Upper lobe of left lung (tissue), 6 donors: ENCODE results near the gene BCL2L2. TPM values are rescaled to one million over a fixed set of nuclear protein-coding genes. Genes with fewer than 3 reads are reported as not detected.

Experiments used
- ATAC-seq, 2 donors: fragments of 200-7000 bp; cut with Tn5 transposase; one replicate each; pipeline ENCODE4 v1.9.1; 2022; ENCODE audit warnings: mild to moderate bottlenecking in 2 of 2, moderate library complexity in 2 of 2; ENCODE audit not compliant: low FRiP score in 2 of 2
- DNase-seq, 2 donors: peaks; one replicate each; pipeline ENCODE4 v3.0.0-alpha.2; 2019 to 2020
- H3K27ac ChIP-seq, 4 donors: fragments of 200-600 bp; sonication (generic); one replicate each; pipeline ENCODE4 v1.5.1; 2016 to 2019
- H3K27me3 ChIP-seq, 4 donors: fragments of 200-600 bp; sonication (generic); one replicate each; pipeline ENCODE4 v1.5.1; 2017 to 2019
- H3K36me3 ChIP-seq, 4 donors: fragments of 200-600 bp; sonication (generic); one replicate each; pipeline ENCODE4 v1.5.1; 2016 to 2019
- H3K4me1 ChIP-seq, 4 donors: fragments of 200-600 bp; sonication (generic); one replicate each; pipeline ENCODE4 v1.5.1; 2018 to 2019
- H3K4me3 ChIP-seq, 4 donors: fragments of 200-600 bp; sonication (generic); one replicate each; pipeline ENCODE4 v1.5.1; 2017 to 2019; ENCODE audit warnings: mild to moderate bottlenecking in 2 of 4, moderate library complexity in 1 of 4
- H3K9me3 ChIP-seq, 4 donors: fragments of 200-600 bp; sonication (generic); one replicate each; pipeline ENCODE4 v1.5.1; 2018 to 2019
- CTCF ChIP-seq, 6 experiments: fragments of 450-650 bp in 4 of 6; fragments of 200-600 bp in 2 of 6; sonication (generic) in 2 of 6; IDR thresholded peaks; one replicate each; pipeline ENCODE4 v1.5.1; 2016 to 2019; ENCODE audit warnings: antibody characterized with exemption in 6 of 6
- EP300 ChIP-seq, 4 donors: sonication (generic); formaldehyde crosslinking; IDR thresholded peaks; one replicate each; pipeline ENCODE4 v1.5.1; 2017; ENCODE audit warnings: antibody characterized with exemption in 4 of 4, control low read depth in 2 of 4
- POLR2A ChIP-seq, 4 donors: fragments of 450-650 bp; IDR thresholded peaks; one replicate each; pipeline ENCODE4 v1.5.1; 2016 to 2017; ENCODE audit warnings: antibody characterized with exemption in 4 of 4, mild to moderate bottlenecking in 2 of 4
- POLR2AphosphoS5 ChIP-seq, 2 donors: sonication (generic); formaldehyde crosslinking; IDR thresholded peaks; one replicate each; pipeline ENCODE4 v1.5.1; 2017; ENCODE audit warnings: antibody characterized with exemption in 2 of 2
- WGBS, 2 donors: methylation state at CpG; one replicate each; pipeline ENCODE4 v1.1.5; 2017 to 2018; 5-methylcytosine and 5-hydroxymethylcytosine counted together
- total RNA-seq, 6 donors: library from RNA; depleted of rRNA in 4 of 6; stranded (reverse); fragments of >200 nt in 4 of 6; gene quantifications; one replicate each; pipeline versions ENCODE4 v1.1.0 to v1.2.1, GENCODE V29; 2016 to 2021
- donor health status: DM: no; HTN: no; CAD: no; lungs with moderate emphysema.
- donor health status: DM: no; HTN: yes; CAD: no; lungs with severe emphysema.

BCL2L2 gene
- total RNA-seq, 6 donors from 2014 or later = 38.8 to 53.8 (median 47.3) TPM

GRCh38 chr14:23310546-23310945 lies 3.9 kb downstream of the BCL2L2 start:
- TF ChIP-seq CTCF (IDR thresholded peaks at IDR 0.05) = no peak
- TF ChIP-seq POLR2AphosphoS5 (IDR thresholded peaks at IDR 0.05) = no peak
- TF ChIP-seq EP300 (IDR thresholded peaks at IDR 0.05) = no peak
- TF ChIP-seq POLR2A (IDR thresholded peaks at IDR 0.05) = no peak
- 65% methylated on average over 1 of the region's 1 CpG; no CpG with 5 or more reads in 1 of the 2 donors for whole genome bisulfite sequencing, 2 donors
- no peak overlapping the region for H3K4me3 ChIP-seq
- H3K9me3 ChIP-seq = no peaks in the 10 kb centered on the region
- H3K4me1 ChIP-seq = peaks cover 26 to 49% (median 27%) of the 10 kb centered on the region in 4 donors
- no peak overlapping the region for H3K27ac ChIP-seq
- no peak for DNase-seq
- H3K36me3 ChIP-seq = peaks cover 0 to 38% (median 9%) of the 10 kb centered on the region in 4 donors
- H3K27me3 ChIP-seq = no peaks in the 10 kb centered on the region
- ATAC-seq = no peak

- Histone ChIP-seq H3K27me3 (no peaks in the 10 kb centered on the region), H3K36me3 (peaks cover 0 to 11% (median under 1%) of the 10 kb centered on the region in 4 donors), H3K27ac (no peak overlapping the region), H3K4me3 (no peak overlapping the region), H3K4me1 (peaks cover 4 to 6% (median 5%) of the 10 kb centered on the region in 4 donors), H3K9me3 (no peaks in the 10 kb centered on the region)
- no peak for TF ChIP-seq EP300 (IDR thresholded peaks at IDR 0.05)
- no peak for TF ChIP-seq POLR2AphosphoS5 (IDR thresholded peaks at IDR 0.05)
- no peak for TF ChIP-seq CTCF (IDR thresholded peaks at IDR 0.05)
- TF ChIP-seq POLR2A (IDR thresholded peaks at IDR 0.05) = no peak
- DNase-seq = no peak
- WGBS, 2 donors = 91 to 92% methylated on average over 5 of the region's 5 CpGs
- no peak for ATAC-seq
Observed at GRCh38 chr14:23316300-23316699, 9.7 kb downstream of the BCL2L2 start.

DNA sequence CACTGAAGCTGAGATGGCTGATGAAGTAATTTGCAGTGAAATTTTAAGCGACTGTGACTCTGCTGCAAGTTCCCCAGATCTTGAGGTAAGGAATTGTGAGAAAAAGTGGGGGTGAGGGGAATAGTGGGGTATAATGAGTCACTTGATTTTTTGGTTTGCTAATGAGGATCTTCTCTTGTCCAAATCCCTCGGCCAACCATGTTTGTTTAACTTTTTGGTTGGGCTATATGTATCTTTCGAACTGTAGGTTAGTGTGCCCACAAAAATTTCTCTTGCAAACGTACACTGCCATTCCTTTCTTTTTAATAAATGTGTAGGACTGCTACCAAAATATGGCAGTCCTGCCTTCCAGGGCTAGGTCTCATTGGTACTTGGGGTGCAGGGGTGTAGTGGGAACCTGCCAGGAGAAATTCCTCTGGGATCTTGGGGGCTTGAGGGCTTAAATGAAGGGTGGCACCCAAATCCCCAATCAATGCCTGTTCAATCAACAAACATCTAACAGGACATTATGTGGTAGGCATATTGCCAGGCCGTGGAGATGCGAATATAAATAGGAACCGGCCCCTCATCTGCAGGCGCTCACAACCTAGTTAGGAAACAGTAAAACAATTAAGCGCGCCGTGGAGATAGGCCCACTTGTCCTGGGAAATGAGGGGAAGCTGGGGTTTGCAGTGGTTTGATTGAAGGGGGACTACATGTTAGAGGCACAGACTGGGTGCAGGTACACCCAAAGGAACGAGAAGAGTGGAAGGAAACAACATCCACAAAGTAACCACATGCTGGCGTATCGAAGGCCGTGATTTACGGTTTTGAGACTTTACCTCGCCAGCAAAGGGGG lies 13.3 kb downstream of the BCL2L2 start:
- Histone ChIP-seq H3K27me3 (no peaks in the 10 kb centered on the region), H3K27ac (peak overlapping the region; percentile 92 to 99 (median 96)), H3K9me3 (no peaks in the 10 kb centered on the region), H3K4me1 (peaks cover 14 to 23% (median 21%) of the 10 kb centered on the region in 4 donors), H3K4me3 (peak overlapping the region in 3 of 4 donors; percentile 42 to 97 (median 88)), H3K36me3 (peaks cover 0 to 28% (median 21%) of the 10 kb centered on the region in 4 donors)
- ATAC-seq (no peak), DNase-seq (no peak)
- WGBS, 2 donors = 80 to 84% methylated on average over 17 of the region's 17 CpGs
- TF ChIP-seq CTCF (IDR thresholded peaks at IDR 0.05) (no peak), POLR2A (IDR thresholded peaks at IDR 0.05) (no peak), EP300 (IDR thresholded peaks at IDR 0.05) (no peak), POLR2AphosphoS5 (IDR thresholded peaks at IDR 0.05) (no peak)

DNA sequence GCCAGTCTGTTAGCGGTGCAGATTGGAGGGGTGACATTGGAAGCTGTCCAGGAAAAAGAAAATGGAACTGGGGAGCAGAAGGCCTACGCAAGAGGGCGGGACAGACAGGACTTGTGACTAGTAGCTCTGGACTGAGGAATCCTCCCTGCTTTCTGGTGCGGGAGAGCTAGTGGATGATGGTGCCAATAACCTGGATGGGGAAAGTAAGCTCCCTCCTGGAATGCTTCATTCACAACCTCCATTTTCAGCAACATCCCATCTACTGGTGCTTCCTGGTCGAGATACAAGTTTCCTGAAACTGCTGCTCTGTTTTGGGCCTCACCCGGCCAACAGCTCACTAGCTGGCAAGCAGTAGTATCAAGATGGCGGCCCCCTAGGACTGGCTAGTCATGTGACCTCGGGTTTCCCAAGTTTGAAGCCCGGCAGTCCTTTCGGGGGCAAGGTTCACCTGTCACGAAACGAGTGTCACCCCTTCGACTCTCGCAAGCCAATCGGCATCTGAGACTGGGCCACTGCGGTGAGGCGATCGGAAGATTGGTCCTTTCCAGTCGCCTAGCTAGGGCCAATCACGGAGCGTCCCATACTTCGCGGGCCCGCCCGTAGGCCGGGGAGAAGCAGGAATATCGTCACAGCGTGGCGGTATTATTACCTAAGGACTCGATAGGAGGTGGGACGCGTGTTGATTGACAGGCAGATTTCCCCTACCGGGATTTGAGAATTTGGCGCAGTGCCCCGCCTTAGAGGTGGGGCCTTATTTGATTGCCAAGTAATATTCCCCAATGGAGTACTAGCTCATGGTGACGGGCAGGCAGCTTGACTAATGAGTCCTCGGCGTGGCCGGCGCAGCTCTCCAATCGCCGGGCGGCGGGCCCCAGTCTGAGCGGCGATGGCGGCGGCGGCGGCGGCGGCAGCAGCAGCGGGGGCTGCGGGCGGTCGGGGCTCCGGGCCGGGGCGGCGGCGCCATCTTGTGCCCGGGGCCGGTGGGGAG lies 14.2 kb downstream of the BCL2L2 start, which contains the start of gene PABPN1:
TSS of gene PABPN1 (plus strand) at position 874 of the 988 bp plus-strand sequence. CDS start at position 887, 13 bp downstream.
- no peaks in the 10 kb centered on the region for H3K9me3 ChIP-seq
- H3K4me3 ChIP-seq = peak within 1 kb of the TSS; percentile 87 to 97 (median 92)
- H3K27me3 ChIP-seq = no peaks in the 10 kb centered on the region
- TF ChIP-seq POLR2AphosphoS5 (IDR thresholded peaks at IDR 0.05) = peak; percentile 71
- TF ChIP-seq POLR2A (IDR thresholded peaks at IDR 0.05) = peak in 3 of 4 donors; percentile 43 to 72 (median 60)
- peak in 1 of 6 experiments; percentile 10 for TF ChIP-seq CTCF (IDR thresholded peaks at IDR 0.05)
- peak in 2 of 4 donors; percentile 3 to 12 for TF ChIP-seq EP300 (IDR thresholded peaks at IDR 0.05)
- WGBS, 2 donors = 5 to 18% methylated on average over 17 to 43 of the region's 63 CpGs
- peaks cover 14 to 23% (median 21%) of the 10 kb centered on the region in 4 donors for H3K4me1 ChIP-seq
- peak; percentile 98 to 99 for DNase-seq
- peaks cover 0 to 37% (median 28%) of the 10 kb centered on the region in 4 donors for H3K36me3 ChIP-seq
- H3K27ac ChIP-seq = peak within 1 kb of the TSS; percentile 95 to 99 (median 99)
- peak; percentile 96 to 99 for ATAC-seq
